CD14-positive monocyte (primary cell): ENCODE data around the gene PLK1. TPM values are rescaled to one million over a fixed set of nuclear protein-coding genes. Genes with fewer than 3 reads are reported as not detected.

Source experiments
- DNase-seq, 3 donors: peaks; one replicate each; pipeline ENCODE4 v3.0.0-alpha.2; 2011 to 2022
- H2AFZ ChIP-seq: 2 replicates; pipeline ENCODE4 v1.6.0; 2012; ENCODE audit warnings: mild to moderate bottlenecking, low read depth, low read length, inconsistent platforms; ENCODE audit not compliant: insufficient read depth, poor library complexity, severe bottlenecking
- H3K27ac ChIP-seq, 2 donors: 1 replicate in 1 of 2; 2 replicates in 1 of 2; pipeline ENCODE4 v1.5.1; 2012 to 2013; ENCODE audit warnings: low read length in 2 of 2, control low read depth in 1 of 2, inconsistent platforms in 1 of 2, low read depth in 1 of 2, mild to moderate bottlenecking in 1 of 2
- H3K27me3 ChIP-seq, 2 donors: one replicate each; pipeline versions ENCODE4 v1.6.0 to v1.6.1; 2011 to 2013; ENCODE audit warnings: low read length in 2 of 2; ENCODE audit not compliant: control insufficient read depth in 2 of 2, insufficient read depth in 2 of 2
- H3K36me3 ChIP-seq, 2 donors: replicated peaks in 1 of 2; 1 replicate in 1 of 2; 2 replicates in 1 of 2; pipeline versions ENCODE4 v1.5.1 to v1.6.1; 2012 to 2013; ENCODE audit warnings: low read length in 2 of 2, control low read depth in 1 of 2, inconsistent platforms in 1 of 2, mild to moderate bottlenecking in 1 of 2; ENCODE audit not compliant: insufficient read depth in 2 of 2, control insufficient read depth in 1 of 2
- H3K4me1 ChIP-seq, 2 donors: 1 replicate in 1 of 2; 2 replicates in 1 of 2; pipeline versions ENCODE4 v1.5.1 to v1.6.1; 2012 to 2013; ENCODE audit warnings: low read length in 2 of 2, control low read depth in 1 of 2, inconsistent platforms in 1 of 2, mild to moderate bottlenecking in 1 of 2, moderate library complexity in 1 of 2; ENCODE audit not compliant: insufficient read depth in 2 of 2, control insufficient read depth in 1 of 2
- H3K4me2 ChIP-seq: replicated peaks from 2 replicates; pipeline ENCODE3; 2012; ENCODE audit warnings: low read length, moderate library complexity, mild to moderate bottlenecking; ENCODE audit not compliant: poor library complexity, severe bottlenecking; ENCODE audit errors: extremely low read depth
- H3K4me3 ChIP-seq, 3 experiments: fragments of 200-600 bp in 1 of 3; sonication (generic) in 1 of 3; replicated peaks in 1 of 3; 1 replicate in 2 of 3; 2 replicates in 1 of 3; pipeline ENCODE4 v1.5.1; 2011 to 2013; ENCODE audit warnings: low read length in 3 of 3, mild to moderate bottlenecking in 3 of 3, control low read depth in 2 of 3, low read depth in 2 of 3, inconsistent platforms in 1 of 3, moderate library complexity in 1 of 3
- H3K79me2 ChIP-seq: 2 replicates; pipeline ENCODE4 v1.6.0; 2012; ENCODE audit warnings: mild to moderate bottlenecking, control low read depth, inconsistent platforms, low read length, moderate library complexity; ENCODE audit not compliant: insufficient read depth
- H3K9ac ChIP-seq: 2 replicates; pipeline ENCODE4 v1.6.0; 2017; ENCODE audit warnings: low read length, mild to moderate bottlenecking; ENCODE audit not compliant: insufficient read depth, poor library complexity, severe bottlenecking
- H3K9me3 ChIP-seq, 2 donors: replicated peaks in 1 of 2; 1 replicate in 1 of 2; 2 replicates in 1 of 2; pipeline versions ENCODE4 v1.5.1 to v1.6.1; 2012 to 2013; ENCODE audit warnings: low read length in 2 of 2, control low read depth in 1 of 2; ENCODE audit not compliant: control insufficient read depth in 1 of 2, insufficient read depth in 1 of 2
- H4K20me1 ChIP-seq: 2 replicates; pipeline ENCODE4 v1.6.0; 2012; ENCODE audit warnings: mild to moderate bottlenecking, low read length, control low read depth, moderate library complexity; ENCODE audit not compliant: insufficient read depth
- H3K27ac Mint-ChIP-seq, 7 donors: one replicate each; pipeline ENCODE4 v1.8.0; 2020; ENCODE audit warnings: mild to moderate bottlenecking in 7 of 7, mixed read lengths in 7 of 7, moderate library complexity in 6 of 7, inconsistent platforms in 2 of 7
- H3K27me3 Mint-ChIP-seq, 3 donors: one replicate each; pipeline ENCODE4 v1.8.0; 2021 to 2022; ENCODE audit warnings: low read depth in 3 of 3, mild to moderate bottlenecking in 3 of 3, mixed read lengths in 3 of 3, moderate library complexity in 3 of 3, inconsistent platforms in 1 of 3
- H3K36me3 Mint-ChIP-seq, 2 donors: one replicate each; pipeline ENCODE4 v1.8.0; 2020; ENCODE audit warnings: mixed read lengths in 2 of 2, inconsistent platforms in 1 of 2, mild to moderate bottlenecking in 1 of 2
- H3K4me1 Mint-ChIP-seq: one replicate; pipeline ENCODE4 v1.8.0; 2020; ENCODE audit warnings: mild to moderate bottlenecking, mixed read lengths
- H3K4me3 Mint-ChIP-seq, 2 donors: one replicate each; pipeline ENCODE4 v1.8.0; 2020; ENCODE audit warnings: mild to moderate bottlenecking in 2 of 2, mixed read lengths in 2 of 2, moderate library complexity in 1 of 2
- H3K9me3 Mint-ChIP-seq, 7 donors: one replicate each; pipeline ENCODE4 v1.8.0; 2020 to 2022; ENCODE audit warnings: mixed read lengths in 7 of 7, mild to moderate bottlenecking in 6 of 7, moderate library complexity in 6 of 7, inconsistent platforms in 2 of 7
- CTCF ChIP-seq: fragments of 200-600 bp; IDR thresholded peaks from one replicate; pipeline ENCODE4 v1.8.0; 2022; ENCODE audit warnings: antibody characterized with exemption, mild to moderate bottlenecking
- WGBS: methylation state at CpG from one replicate; pipeline ENCODE4 v1.1.5; 2013; ENCODE audit warnings: missing lambda C conversion rate; ENCODE audit not compliant: insufficient coverage; 5-methylcytosine and 5-hydroxymethylcytosine counted together
- intact Hi-C, 2 donors: fragments of 100-400 bp; cut with micrococcal nuclease; formaldehyde crosslinking; loops; one replicate each; pipeline versions ENCODE4 v1.15.0 to v1.15.1; 2023
- polyA plus RNA-seq, 3 donors: library from polyadenylated mRNA; depleted of rRNA in 1 of 3; unstranded in 2 of 3; stranded (reverse) in 1 of 3; fragments of 300-500 nt in 2 of 3; fragments of >200 nt in 1 of 3; fragmentation: Illumina TruSeq in 2 of 3; gene quantifications; 1 replicate in 2 of 3; 2 replicates in 1 of 3; pipeline ENCODE4 v1.2.3, GENCODE V29; 2012 to 2021

Gene PLK1
- polyA plus RNA-seq, 3 donors: 3.5 TPM; not detected in 2

- Histone ChIP-seq H3K27ac (no peak overlapping the region), H3K4me3 (no peak overlapping the region), H3K27me3 (no peaks in the 10 kb centered on the region), H3K36me3 (no peaks in the 10 kb centered on the region), H3K9ac (no peak overlapping the region), H4K20me1 (no peaks in the 10 kb centered on the region), H2AFZ (no peak overlapping the region), H3K4me1 (peaks cover 1% of the 10 kb centered on the region in 2 donors), H3K9me3 (peaks cover 3 to 5% of the 10 kb centered on the region in 2 donors), H3K4me2 (no peak overlapping the region), H3K79me2 (no peaks in the 10 kb centered on the region)
- H3K9me3 Mint-ChIP-seq: peaks cover 3 to 10% (median 8%) of the 10 kb centered on the region in 7 donors
- intact Hi-C loops: no loop called here
- H3K27ac Mint-ChIP-seq: no peak overlapping the region
- H3K4me1 Mint-ChIP-seq: peaks cover 2% of the 10 kb centered on the region
- no peak for DNase-seq
- no peaks in the 10 kb centered on the region for H3K36me3 Mint-ChIP-seq
- WGBS: no CpG with 5 or more reads among the region's 2 CpGs
- peaks cover 1 to 16% (median 3%) of the 10 kb centered on the region in 3 donors for H3K27me3 Mint-ChIP-seq
- no peak for TF ChIP-seq CTCF
- H3K4me3 Mint-ChIP-seq: no peak overlapping the region
Measured at GRCh38 chr16:23700093-23700492, 21.4 kb downstream of the PLK1 start.

- Histone ChIP-seq H3K9ac (no peak overlapping the region), H3K27me3 (no peaks in the 10 kb centered on the region), H3K36me3 (no peaks in the 10 kb centered on the region), H3K4me2 (no peak overlapping the region), H3K27ac (no peak overlapping the region), H3K9me3 (peaks cover 3 to 5% of the 10 kb centered on the region in 2 donors), H4K20me1 (no peaks in the 10 kb centered on the region), H2AFZ (no peak overlapping the region), H3K79me2 (no peaks in the 10 kb centered on the region), H3K4me3 (no peak overlapping the region), H3K4me1 (no peaks in the 10 kb centered on the region)
- DNase-seq: no peak
- WGBS: 52% methylated on average over 6 of the region's 8 CpGs
- no peaks in the 10 kb centered on the region for H3K36me3 Mint-ChIP-seq
- peaks cover 3 to 10% (median 8%) of the 10 kb centered on the region in 7 donors for H3K9me3 Mint-ChIP-seq
- no peaks in the 10 kb centered on the region for H3K4me1 Mint-ChIP-seq
- no peak overlapping the region for H3K27ac Mint-ChIP-seq
- no peak overlapping the region for H3K4me3 Mint-ChIP-seq
- intact Hi-C loops: no loop called here
- peaks cover 0 to 11% (median 3%) of the 10 kb centered on the region in 3 donors for H3K27me3 Mint-ChIP-seq
- TF ChIP-seq CTCF: no peak
Measured at GRCh38 chr16:23700509-23700908, 21.8 kb downstream of the PLK1 start.
